Glomerular visceral epithelial cell (primary cell): Measurements from ENCODE around the gene TMEM182.

ENCODE experiments used
- DNase-seq: peaks from one replicate; pipeline ENCODE4 v3.0.0-alpha.2; 2016; ENCODE audit errors: extremely low spot score

TMEM182 gene

DNA sequence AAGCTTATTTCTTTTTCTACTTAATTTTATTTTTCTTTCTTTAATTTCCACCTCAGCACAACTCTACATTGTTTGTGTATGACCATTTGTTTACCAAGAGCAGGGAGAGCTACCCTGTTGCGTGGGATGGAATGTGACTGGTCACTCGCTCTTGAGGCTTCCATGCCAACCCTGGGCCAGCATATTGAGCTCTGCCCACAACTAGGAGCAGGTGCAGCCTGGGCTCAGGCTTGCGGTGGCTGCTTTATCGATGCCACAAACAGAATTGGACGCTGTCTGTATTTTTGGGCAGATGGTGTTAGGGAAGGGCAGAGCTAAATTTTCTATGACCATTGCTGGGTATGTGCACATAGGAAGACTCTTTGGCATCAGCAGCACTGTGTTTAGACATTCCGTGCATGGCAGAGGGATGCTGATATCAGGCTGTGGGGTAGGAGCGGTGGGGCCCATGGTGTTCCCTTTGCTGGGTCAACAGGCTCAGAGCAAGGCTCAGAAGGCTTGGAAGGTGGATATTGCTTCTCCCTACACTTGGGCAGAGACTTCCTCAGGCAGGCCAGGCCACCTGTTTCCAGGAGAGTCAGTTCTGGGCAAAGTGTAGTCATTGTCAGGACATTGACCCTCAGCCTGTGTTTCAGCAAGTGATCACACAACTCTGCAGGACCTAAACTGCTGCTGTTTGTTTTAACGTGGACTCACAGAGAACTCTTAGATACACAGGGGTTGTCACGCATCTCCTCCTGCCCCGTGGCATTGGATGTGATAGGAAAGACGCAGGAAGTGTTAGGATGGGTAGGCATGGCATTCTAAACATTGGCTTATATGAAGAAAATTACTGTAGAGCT lies 40.2 kb downstream of the TMEM182 start:
- no peak for DNase-seq

DNA sequence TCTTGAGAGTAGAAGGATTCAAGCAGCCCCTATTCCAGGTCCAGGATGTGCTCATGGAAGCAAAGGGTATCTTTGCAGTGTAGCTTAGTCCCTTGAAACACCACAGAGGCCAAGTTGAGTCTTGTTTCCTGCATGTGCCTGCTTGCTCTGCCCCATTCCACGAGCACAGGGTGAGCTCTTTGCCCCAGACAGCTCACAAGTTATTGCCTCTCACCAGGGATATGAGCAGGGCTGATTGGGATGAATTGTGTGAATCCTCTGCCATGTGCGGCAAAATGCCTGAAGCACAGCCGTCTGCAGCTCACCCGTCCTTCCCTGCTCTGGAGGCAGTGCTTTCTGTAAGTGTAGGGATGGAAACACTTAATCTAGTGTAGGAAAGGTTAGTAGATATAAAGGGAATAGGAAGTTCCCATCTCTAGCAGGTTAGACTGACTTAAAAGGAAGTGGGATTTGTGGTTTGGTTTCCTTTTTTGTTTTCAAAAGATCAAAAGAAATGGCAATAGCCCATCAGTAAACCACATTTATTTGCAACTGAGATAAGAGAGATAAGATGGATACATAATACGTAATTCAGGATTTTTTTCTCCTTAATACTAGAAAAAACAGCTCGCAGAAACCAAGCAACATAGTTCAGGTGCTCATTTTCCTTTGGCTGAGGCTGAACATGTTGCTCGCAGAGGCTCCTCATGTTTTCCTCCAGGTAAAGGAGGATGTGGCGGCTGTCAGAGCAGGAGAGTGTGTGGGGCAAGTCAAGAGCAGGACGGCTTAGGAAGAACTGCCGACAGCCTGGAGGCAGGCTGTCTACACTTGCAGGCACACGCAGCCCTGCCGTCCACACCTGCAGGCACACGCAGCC lies 41.4 kb downstream of the TMEM182 start:
- no peak for DNase-seq

- no peak for DNase-seq
Observed at GRCh38 chr2:102803897-102804217, 42.0 kb downstream of the TMEM182 start.

DNA sequence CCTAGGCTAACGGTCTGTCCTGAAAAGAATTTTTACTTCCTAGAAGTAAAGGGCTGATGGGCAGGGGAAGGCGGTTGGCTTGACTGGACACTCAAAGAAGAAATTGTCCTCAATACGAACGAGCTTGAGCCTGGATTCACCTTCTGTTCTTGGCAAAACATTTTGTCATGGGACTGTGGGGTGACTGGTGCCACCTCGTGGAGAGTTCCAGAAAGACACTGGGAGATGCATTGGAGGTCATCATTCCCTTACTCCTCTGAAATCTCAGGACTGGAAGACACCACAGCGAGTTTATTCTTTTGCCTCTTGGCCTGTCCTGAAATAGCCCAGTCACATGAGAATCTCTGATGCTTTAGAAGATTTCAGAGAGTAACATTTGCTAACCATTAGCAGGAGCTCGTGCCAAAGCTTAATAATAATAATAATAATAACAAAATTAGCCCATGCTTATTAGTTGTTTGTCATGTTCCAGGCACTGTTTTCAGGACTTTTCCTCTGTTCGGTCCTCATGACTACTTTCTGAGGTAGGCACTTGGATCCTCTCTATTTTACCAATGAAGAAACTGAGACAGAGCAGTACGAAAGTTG lies 44.5 kb downstream of the TMEM182 start:
- DNase-seq = peak; percentile 73

DNA sequence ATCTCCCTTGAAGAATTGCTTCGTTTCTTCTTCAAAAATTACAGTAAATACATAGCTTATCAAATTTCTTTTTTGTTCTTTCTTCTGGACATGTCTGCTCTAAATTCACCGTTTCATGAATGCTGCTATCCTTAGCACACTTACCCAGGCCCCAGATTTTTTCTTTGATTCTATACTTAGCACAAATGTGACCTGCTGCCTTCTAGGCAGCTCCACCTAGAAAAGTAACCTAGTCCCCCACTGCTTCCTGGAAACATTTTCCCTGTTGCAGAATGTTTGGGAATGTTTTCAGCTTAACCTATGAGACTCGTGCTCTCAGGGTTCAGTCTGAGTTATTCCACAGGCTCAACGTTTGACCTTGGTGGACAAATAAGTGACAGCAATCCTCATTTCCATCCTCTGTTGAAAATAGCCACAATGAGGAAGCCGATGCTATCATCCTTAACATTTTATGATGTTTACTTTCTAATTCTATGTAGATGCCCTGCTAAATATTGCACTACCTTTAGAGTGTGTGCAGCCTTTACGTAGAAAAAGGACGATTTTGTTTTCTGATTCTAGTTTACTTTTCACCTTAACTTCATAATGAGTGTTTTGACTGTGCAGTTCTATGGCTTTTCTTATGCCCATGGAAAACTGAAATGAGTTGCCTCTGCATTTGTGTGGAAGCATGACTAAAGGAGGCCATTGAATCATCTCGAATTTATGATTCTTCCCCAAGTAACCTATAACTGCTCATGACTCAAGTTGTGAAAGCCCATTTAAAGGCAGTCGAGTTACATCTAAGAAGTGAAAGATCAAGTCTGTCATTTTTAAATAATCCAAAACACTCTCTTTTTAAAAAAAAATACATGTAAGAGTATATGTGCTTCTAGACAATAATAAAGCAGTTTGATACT lies 47.7 kb downstream of the TMEM182 start:
- no peak for DNase-seq

DNA sequence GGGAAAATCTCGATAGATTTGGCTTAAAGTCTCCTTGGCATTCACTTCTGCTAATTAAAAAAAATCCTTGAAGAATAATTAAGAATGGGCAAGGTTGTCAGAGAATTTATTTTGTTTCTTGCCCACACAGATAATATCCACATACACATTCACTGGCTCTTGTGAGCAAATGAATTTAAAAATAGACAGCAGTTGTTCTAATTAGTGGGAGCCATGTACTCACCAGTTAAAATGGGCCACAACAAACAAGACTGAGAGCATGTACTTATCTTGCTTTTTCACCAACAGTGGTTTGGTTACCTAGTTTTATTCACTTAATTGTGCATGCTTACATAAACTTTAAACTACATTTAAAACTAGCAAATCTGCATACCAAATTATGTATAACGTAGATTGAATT lies 53.5 kb downstream of the TMEM182 start:
- DNase-seq = no peak

GRCh38 chr2:102826904-102827303 lies 65.1 kb downstream of the TMEM182 start:
- no peak for DNase-seq

- no peak for DNase-seq
Observed at GRCh38 chr2:102832789-102833188, 71.0 kb downstream of the TMEM182 start.

- DNase-seq = no peak
Observed at GRCh38 chr2:102834523-102835273, 72.9 kb downstream of the TMEM182 start.

- no peak for DNase-seq
Observed at GRCh38 chr2:102837626-102838198, 75.9 kb downstream of the TMEM182 start.

DNA sequence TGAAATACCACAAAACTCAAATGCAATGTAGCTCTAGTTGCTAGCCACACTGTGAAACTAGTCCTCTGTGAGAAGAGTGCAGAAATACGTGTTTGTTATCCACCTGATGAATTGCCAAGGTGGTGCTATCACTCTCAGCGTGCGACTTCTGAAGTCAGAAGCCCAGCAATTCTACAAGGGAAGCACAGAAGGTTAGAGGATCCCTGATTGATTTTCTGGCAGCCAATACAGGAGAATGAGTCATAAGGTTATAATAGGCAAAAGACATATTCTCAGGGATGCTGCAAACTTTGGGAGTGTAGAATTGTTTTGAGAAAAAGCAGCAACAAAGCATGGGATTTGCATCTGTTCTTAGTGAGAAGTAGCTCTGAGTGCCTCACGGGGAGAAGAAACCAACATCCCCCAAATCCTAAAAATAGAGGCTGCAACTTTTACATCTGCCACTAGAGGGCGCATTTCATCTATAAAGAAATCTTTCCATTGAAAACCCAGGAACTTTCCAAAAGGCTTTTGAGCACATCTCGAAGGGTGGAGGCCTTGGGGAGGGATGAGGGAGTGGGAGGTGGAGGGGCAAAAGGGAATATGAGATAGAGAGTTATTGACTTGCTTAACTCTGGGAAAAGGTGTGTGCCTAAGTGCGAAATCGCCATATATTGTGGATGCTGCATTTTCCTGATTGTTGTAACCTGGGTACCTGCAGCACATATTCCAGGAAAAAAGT lies 78.0 kb downstream of the TMEM182 start:
- DNase-seq = peak; percentile 53

DNA sequence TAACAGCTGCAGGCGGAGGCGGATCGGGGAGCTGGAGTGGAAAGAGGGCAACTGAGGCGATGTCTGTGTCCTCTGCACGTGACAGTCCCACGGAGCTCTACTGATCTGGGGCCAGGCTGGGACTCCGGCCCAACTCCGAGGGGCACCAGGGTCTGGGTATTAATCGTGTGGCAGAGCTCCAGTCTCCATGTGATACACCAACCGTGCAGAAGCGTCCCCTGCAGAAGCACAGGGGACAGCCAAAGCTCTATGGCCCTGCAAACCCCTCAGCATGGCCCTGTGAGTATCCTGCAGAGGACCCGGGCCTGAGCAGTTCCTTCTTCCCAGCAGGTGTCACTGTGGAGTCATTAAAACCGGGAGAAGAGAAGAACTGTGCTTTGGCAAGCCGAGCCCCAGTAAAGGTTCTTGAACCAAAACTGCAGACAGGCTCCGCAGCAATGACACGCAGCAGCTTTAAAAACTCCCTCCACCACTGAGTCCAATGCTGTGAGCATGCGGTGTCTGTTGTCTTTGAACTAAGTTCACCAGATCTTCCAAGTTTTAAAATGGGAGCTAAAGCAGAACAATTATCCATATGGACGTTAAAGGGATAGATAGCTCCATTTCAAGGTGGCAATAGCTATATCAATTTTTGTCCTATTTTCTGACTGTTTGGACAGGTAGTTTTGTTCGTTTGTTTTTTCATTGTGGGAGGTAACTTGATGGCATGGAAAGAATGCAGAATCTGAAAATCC lies 79.4 kb downstream of the TMEM182 start:
- DNase-seq = peak; percentile 42

GRCh38 chr2:102843764-102844443 lies 82.1 kb downstream of the TMEM182 start:
- DNase-seq = no peak

- DNase-seq = no peak
Observed at GRCh38 chr2:102844911-102845310, 83.1 kb downstream of the TMEM182 start.

DNA sequence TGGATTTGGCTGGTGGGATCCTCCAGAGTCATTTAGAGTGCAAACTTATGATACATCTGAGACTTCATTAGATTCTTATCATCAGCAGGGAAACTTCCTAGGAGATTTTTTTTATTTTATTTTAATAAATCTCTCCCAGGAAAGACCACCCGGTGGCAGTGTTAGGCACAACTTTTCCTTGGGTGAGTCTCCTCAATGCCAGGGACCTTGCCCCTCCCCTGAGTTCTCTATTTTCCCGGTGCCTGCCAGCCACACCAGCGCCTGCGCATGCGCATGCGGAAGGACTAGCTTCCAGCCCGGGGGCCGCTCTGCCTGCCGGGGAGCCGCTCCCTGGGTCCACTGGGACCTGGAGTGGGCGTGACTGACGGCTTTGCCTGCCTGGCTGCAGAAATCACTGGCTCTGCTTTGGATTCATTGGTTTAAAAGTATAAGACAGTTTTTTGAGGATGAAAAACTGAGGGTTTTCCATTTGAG lies 86.6 kb downstream of the TMEM182 start:
- DNase-seq = peak; percentile 93

- DNase-seq = no peak
Observed at GRCh38 chr2:102850888-102851287, 89.1 kb downstream of the TMEM182 start.

DNA sequence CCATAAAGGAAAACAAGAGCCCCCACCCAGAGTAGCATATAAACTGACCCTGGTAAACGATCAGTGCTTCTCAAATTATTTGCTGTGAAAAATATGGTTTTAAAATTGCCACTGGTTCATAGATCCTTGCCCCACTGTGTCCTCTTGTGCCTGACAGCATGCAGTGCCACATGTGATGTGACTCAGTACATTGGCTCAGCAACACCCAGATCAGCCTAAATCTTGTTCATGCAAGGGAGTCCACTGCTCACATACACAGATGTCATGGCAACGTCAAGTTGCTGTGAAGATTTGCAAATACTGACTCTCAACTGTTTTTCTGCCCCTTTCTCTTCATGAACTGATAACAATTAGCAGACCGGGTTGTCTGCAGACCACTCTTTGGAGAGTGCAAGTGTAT lies 91.0 kb downstream of the TMEM182 start:
- DNase-seq = no peak
